ENCODE measurements around the gene PCDHGA1.
"Not testable (repeated sequence)": the region's sequence is repeated elsewhere in the genome, so short reads cannot be mapped to it uniquely, and the experiment has no call there.

GRCh38 chr5:141394401-141395187, 64.3 kb downstream of the PCDHGA1 start:
- not testable (repeated sequence) for TF ChIP-seq CTCF, EZH2, EZH2phosphoT487 (IDR thresholded peaks at IDR 0.05)
